ENCODE data around the gene PCBP3.

PCBP3 gene

GRCh38 chr21:45821315-45821962, 177.9 kb downstream of the PCBP3 start:
- Histone ChIP-seq H3K4me1 (ENCODE audit: control insufficient read depth, insufficient read depth, low read length) (no peaks in the 10 kb centered on the region), H3K27me3 (ENCODE audit: control insufficient read depth, insufficient read depth, low read length) (peaks cover 12% of the 10 kb centered on the region), H3K4me3 (ENCODE audit: low read length) (no peak overlapping the region), H3K9ac (ENCODE audit: low read length) (no peak overlapping the region), H3K36me3 (ENCODE audit: control insufficient read depth, insufficient read depth, low read length) (no peaks in the 10 kb centered on the region), H3K9me3 (ENCODE audit: control insufficient read depth, low read length) (no peaks in the 10 kb centered on the region)

DNA sequence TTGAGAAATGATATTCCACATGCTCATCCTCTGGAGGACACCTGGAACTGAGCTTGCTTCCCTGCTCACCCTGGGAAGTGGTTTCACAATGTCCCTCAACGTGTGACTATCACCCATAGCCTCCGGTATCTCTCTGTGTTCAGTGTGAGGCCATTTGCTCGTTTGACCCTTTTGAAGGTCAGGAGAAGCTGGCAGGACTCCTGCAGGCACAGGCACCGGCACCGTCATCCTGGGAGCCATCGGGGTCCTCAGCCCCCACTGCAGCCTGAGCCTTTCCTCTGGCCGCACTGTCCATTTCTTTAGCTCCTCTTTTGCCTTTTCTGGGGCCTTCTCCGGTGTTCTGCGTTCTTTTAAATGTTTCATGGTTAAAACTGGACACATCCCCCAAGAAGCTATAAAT, 178.5 kb downstream of the PCBP3 start:
- peaks cover 12% of the 10 kb centered on the region for H3K27me3 ChIP-seq (ENCODE audit: control insufficient read depth, insufficient read depth, low read length)
- H3K9ac ChIP-seq (ENCODE audit: low read length), result no peak overlapping the region
- no peaks in the 10 kb centered on the region for H3K4me1 ChIP-seq (ENCODE audit: control insufficient read depth, insufficient read depth, low read length)

GRCh38 chr21:45822429-45823099, 179.0 kb downstream of the PCBP3 start:
- H3K4me1 ChIP-seq (ENCODE audit: control insufficient read depth, insufficient read depth, low read length), result no peaks in the 10 kb centered on the region
- H3K9me3 ChIP-seq (ENCODE audit: control insufficient read depth, low read length), result no peaks in the 10 kb centered on the region
- no peak overlapping the region for H3K4me3 ChIP-seq (ENCODE audit: low read length)
- H3K27me3 ChIP-seq (ENCODE audit: control insufficient read depth, insufficient read depth, low read length), result peaks cover 12% of the 10 kb centered on the region
- H3K9ac ChIP-seq (ENCODE audit: low read length), result no peak overlapping the region
- H3K36me3 ChIP-seq (ENCODE audit: control insufficient read depth, insufficient read depth, low read length), result no peaks in the 10 kb centered on the region

More for the DNA sequence above, 178.5 kb downstream of the PCBP3 start:
- Histone ChIP-seq H3K9me3 (ENCODE audit: control insufficient read depth, low read length) (no peaks in the 10 kb centered on the region), H3K36me3 (ENCODE audit: control insufficient read depth, insufficient read depth, low read length) (no peaks in the 10 kb centered on the region), H3K4me3 (ENCODE audit: low read length) (no peak overlapping the region)

GRCh38 chr21:45823100-45823681, 179.7 kb downstream of the PCBP3 start:
- Histone ChIP-seq H3K27me3 (ENCODE audit: control insufficient read depth, insufficient read depth, low read length) (peaks cover 12% of the 10 kb centered on the region), H3K9me3 (ENCODE audit: control insufficient read depth, low read length) (no peaks in the 10 kb centered on the region), H3K9ac (ENCODE audit: low read length) (no peak overlapping the region), H3K36me3 (ENCODE audit: control insufficient read depth, insufficient read depth, low read length) (no peaks in the 10 kb centered on the region), H3K4me1 (ENCODE audit: control insufficient read depth, insufficient read depth, low read length) (no peaks in the 10 kb centered on the region), H3K4me3 (ENCODE audit: low read length) (no peak overlapping the region)

GRCh38 chr21:45824546-45825215, 181.2 kb downstream of the PCBP3 start:
- H3K9ac ChIP-seq (ENCODE audit: low read length), result no peak overlapping the region
- H3K36me3 ChIP-seq (ENCODE audit: control insufficient read depth, insufficient read depth, low read length), result no peaks in the 10 kb centered on the region
- peaks cover 12% of the 10 kb centered on the region for H3K27me3 ChIP-seq (ENCODE audit: control insufficient read depth, insufficient read depth, low read length)
- H3K9me3 ChIP-seq (ENCODE audit: control insufficient read depth, low read length), result no peaks in the 10 kb centered on the region
- no peaks in the 10 kb centered on the region for H3K4me1 ChIP-seq (ENCODE audit: control insufficient read depth, insufficient read depth, low read length)
- no peak overlapping the region for H3K4me3 ChIP-seq (ENCODE audit: low read length)

DNA sequence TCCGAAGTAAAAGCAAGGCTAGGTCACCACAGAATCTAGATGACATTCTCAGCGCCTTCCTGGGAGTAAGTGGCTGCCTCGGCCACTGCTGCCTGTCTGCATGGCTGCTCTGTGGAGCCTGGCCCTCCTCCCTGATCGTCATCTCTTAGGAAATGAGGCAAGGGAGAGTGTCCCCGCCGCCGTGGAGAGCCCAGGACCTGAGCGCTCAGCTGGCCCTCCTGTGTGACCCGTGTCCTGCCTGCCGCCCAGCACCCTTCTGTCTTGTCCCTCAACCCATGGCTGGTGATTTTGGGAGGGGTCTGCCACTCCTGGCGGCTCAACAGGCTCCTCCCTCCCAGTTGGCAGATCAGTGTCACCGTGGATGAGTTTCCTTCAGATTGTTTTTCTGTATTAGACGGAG, 181.7 kb downstream of the PCBP3 start:
- Histone ChIP-seq H3K9me3 (ENCODE audit: control insufficient read depth, low read length) (no peaks in the 10 kb centered on the region), H3K4me1 (ENCODE audit: control insufficient read depth, insufficient read depth, low read length) (no peaks in the 10 kb centered on the region), H3K36me3 (ENCODE audit: control insufficient read depth, insufficient read depth, low read length) (no peaks in the 10 kb centered on the region), H3K27me3 (ENCODE audit: control insufficient read depth, insufficient read depth, low read length) (peaks cover 12% of the 10 kb centered on the region), H3K4me3 (ENCODE audit: low read length) (no peak overlapping the region), H3K9ac (ENCODE audit: low read length) (no peak overlapping the region)

GRCh38 chr21:45826676-45827301, 183.3 kb downstream of the PCBP3 start:
- no peaks in the 10 kb centered on the region for H3K4me1 ChIP-seq (ENCODE audit: control insufficient read depth, insufficient read depth, low read length)
- no peak overlapping the region for H3K4me3 ChIP-seq (ENCODE audit: low read length)
- no peaks in the 10 kb centered on the region for H3K9me3 ChIP-seq (ENCODE audit: control insufficient read depth, low read length)
- no peaks in the 10 kb centered on the region for H3K36me3 ChIP-seq (ENCODE audit: control insufficient read depth, insufficient read depth, low read length)
- H3K27me3 ChIP-seq (ENCODE audit: control insufficient read depth, insufficient read depth, low read length), result peaks cover 2% of the 10 kb centered on the region
- no peak overlapping the region for H3K9ac ChIP-seq (ENCODE audit: low read length)

- no peak overlapping the region for H3K4me3 ChIP-seq (ENCODE audit: low read length)
- no peaks in the 10 kb centered on the region for H3K9me3 ChIP-seq (ENCODE audit: control insufficient read depth, low read length)
- H3K9ac ChIP-seq (ENCODE audit: low read length), result no peak overlapping the region
- no peaks in the 10 kb centered on the region for H3K36me3 ChIP-seq (ENCODE audit: control insufficient read depth, insufficient read depth, low read length)
- H3K27me3 ChIP-seq (ENCODE audit: control insufficient read depth, insufficient read depth, low read length), result peaks cover 2% of the 10 kb centered on the region
- no peaks in the 10 kb centered on the region for H3K4me1 ChIP-seq (ENCODE audit: control insufficient read depth, insufficient read depth, low read length)
These were observed 183.8 kb downstream of the PCBP3 start for GRCh38 chr21:45827302-45827692.

GRCh38 chr21:45827881-45828579, 184.5 kb downstream of the PCBP3 start:
- Histone ChIP-seq H3K9ac (ENCODE audit: low read length) (no peak overlapping the region), H3K4me3 (ENCODE audit: low read length) (no peak overlapping the region), H3K27me3 (ENCODE audit: control insufficient read depth, insufficient read depth, low read length) (peaks cover 2% of the 10 kb centered on the region), H3K36me3 (ENCODE audit: control insufficient read depth, insufficient read depth, low read length) (no peaks in the 10 kb centered on the region), H3K9me3 (ENCODE audit: control insufficient read depth, low read length) (no peaks in the 10 kb centered on the region), H3K4me1 (ENCODE audit: control insufficient read depth, insufficient read depth, low read length) (no peaks in the 10 kb centered on the region)

DNA sequence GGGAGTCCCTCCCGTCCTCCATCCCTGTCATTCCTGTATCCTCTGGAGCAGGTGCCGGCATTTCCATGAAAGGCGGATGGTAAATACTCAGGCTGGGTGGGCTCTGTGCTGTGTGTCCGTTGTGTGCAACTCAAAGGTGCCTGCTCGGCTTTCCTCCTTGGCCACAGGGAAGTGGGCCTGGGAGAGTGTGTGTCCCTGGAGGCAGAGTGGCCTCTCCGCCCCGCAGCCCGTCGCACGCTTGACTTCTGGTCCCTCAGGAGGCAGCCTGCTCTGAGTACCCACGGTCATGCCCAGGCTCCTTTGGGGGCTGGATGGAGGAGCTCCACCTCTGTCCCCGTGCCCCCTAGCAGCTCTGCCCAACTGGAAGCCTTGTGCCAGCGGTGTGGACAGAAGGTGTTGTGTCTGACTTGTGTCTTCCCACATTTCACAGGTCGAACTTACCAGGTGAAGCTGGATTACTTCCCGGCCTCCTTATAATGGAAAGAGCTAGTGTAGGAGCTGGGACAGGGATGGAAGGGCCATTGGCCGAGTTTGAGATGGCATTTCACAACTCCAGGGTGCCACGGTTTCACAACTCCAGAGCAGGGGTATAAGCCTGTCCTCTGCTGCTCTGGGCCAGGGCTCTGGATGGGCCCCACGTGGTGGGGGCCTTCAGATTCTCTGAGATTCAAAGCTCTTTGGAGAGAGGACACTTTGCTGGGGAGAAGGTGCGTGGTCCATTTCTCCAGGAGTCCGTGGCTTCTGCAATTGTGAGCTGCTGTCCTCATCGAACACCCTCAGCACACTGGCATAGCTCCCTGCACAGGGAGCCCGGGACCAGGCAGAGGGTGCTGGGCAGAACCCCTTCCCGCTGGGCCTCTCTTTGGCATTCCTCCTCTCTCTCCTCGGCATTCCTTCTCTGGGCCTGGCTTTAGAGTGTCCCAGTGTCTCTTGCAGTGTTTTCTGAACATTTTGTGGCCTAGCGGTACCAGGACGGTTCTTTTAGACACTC, 185.3 kb downstream of the PCBP3 start:
- Histone ChIP-seq H3K27me3 (ENCODE audit: control insufficient read depth, insufficient read depth, low read length) (peaks cover 2% of the 10 kb centered on the region), H3K9me3 (ENCODE audit: control insufficient read depth, low read length) (no peaks in the 10 kb centered on the region), H3K4me1 (ENCODE audit: control insufficient read depth, insufficient read depth, low read length) (no peaks in the 10 kb centered on the region), H3K4me3 (ENCODE audit: low read length) (no peak overlapping the region), H3K36me3 (ENCODE audit: control insufficient read depth, insufficient read depth, low read length) (no peaks in the 10 kb centered on the region), H3K9ac (ENCODE audit: low read length) (no peak overlapping the region)

DNA sequence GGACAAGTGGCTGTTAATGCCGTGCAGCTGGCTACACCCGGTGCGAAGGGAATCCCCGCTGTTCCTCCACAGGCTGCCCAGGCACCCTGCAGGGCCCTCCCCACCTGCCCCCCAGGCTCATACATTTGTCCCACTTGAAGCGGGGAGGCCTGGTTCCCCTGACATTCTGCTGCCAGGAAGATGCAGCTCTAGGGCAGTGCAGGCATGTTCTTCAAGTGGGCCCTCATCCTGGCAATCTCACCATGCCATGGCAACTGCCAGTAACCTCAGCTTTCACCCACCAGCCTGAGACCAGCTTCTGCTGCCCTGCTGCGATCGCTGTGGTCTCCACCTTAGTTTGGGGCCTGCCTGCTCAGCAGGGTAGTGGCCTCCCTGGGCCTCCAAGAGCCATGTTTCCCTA, 186.1 kb downstream of the PCBP3 start:
- Histone ChIP-seq H3K36me3 (ENCODE audit: control insufficient read depth, insufficient read depth, low read length) (no peaks in the 10 kb centered on the region), H3K4me3 (ENCODE audit: low read length) (no peak overlapping the region), H3K9me3 (ENCODE audit: control insufficient read depth, low read length) (no peaks in the 10 kb centered on the region), H3K4me1 (ENCODE audit: control insufficient read depth, insufficient read depth, low read length) (no peaks in the 10 kb centered on the region), H3K27me3 (ENCODE audit: control insufficient read depth, insufficient read depth, low read length) (peaks cover 2% of the 10 kb centered on the region), H3K9ac (ENCODE audit: low read length) (no peak overlapping the region)
